ENCODE results near the gene IL11.

IL11 gene

GRCh38 chr19:55321466-55322137 is 48.7 kb downstream of the IL11 start:
- no peak for DNase-seq

- DNase-seq: no peak
Measured at GRCh38 chr19:55320844-55321419, 49.3 kb downstream of the IL11 start.

- no peak for DNase-seq
Measured at GRCh38 chr19:55319785-55320184, 50.5 kb downstream of the IL11 start.

DNA sequence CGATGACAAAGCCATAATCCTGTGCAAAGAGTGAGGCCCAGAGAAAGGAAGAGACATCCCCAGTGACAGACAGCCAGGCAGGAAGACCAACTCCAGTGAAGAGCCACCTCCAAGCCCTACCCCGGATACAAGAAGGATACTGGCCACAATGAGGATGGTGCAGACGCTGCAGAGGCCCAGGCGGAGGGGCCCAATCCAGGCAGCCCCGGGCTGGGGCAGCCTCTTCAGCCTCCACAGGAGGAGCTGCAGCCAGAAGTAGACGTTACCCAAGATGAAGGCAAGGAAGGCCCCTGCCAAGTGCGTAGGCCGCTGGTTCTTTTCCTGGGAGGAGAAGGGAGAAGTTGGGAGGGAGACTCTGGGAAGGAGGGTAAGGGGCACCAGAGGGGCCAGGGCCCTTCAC is 53.6 kb downstream of the IL11 start:
- no peak for DNase-seq

DNA sequence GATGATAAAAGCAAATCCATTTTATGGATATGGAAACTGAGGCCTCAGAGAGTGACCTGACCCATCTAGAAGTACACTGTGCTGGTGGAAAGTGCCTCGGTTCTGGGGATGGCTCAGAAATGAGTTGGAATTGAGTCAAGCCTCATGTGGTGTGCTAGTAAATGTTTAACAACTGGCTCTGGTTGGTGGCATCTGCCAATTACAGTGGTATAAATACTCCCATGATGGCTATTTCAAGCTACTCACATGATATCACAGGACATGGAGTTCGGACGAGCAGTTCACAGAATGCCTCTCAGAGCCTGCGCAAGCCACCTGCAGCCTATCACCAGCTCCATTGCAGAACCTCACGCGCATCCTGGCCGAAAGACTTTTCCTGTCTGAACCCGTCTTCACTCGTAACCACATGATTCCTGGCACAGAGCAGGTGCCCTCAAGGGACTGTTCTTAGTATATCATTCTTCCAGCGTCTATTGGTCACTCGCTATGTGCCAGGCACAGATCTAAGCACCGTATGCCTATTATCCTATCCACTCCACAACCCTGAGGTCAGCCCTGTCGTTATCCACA is 54.2 kb downstream of the IL11 start:
- no peak for DNase-seq

DNA sequence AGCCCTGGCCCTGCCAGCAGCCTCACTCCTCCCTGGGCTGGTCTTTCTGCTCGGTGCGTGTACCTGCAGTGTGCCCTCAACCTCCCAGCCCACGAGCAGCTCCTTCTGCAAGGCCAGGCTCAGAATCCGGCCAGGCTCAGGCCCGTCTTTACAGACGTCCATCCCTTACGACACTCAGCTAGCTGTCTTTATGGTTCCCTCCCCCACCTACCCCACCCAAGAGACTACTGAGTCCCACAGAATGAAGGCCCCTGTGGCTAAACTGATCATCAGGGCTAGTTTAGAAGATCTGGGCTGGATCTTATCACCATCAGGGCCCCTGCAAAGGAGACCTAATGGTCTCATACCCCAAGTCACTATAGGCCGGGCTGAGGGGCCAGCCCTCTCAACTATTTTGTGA is 55.9 kb downstream of the IL11 start:
- no peak for DNase-seq
